T47D (cell line): ENCODE measurements around the gene GABRR1.
"Not testable (repeated sequence)": the region's sequence is repeated elsewhere in the genome, so short reads cannot be mapped to it uniquely, and the experiment has no call there.

Source experiments
- DNase-seq, 2 experiments: peaks; one replicate each; pipeline versions ENCODE4 v3.0.0 to v3.0.0-alpha.2; 2011 to 2012; ENCODE audit warnings: low read depth in 1 of 2, low spot score in 1 of 2
- JUND ChIP-seq: IDR thresholded peaks from 2 replicates; pipeline ENCODE4 v1.6.1; 2012; ENCODE audit warnings: low read depth
- in situ Hi-C: cut with HindIII; loops from 2 replicates; pipeline ENCODE4 v1.10.0; 2016; ENCODE audit warnings: low sequenced_read_pairs, low pct_unique_long_range_greater_than_20kb

Gene GABRR1

GRCh38 chr6:89145091-89145955 is 71.8 kb downstream of the GABRR1 start:
- in situ Hi-C loops = no loop called here
- no peak for DNase-seq
- no peak for TF ChIP-seq JUND

- no peak for TF ChIP-seq JUND
- in situ Hi-C loops = no loop called here
- DNase-seq = peak; percentile 10 to 39
Observed at GRCh38 chr6:89144354-89144906, 72.7 kb downstream of the GABRR1 start.

GRCh38 chr6:89140347-89141156 is 76.6 kb downstream of the GABRR1 start:
- DNase-seq = no peak
- TF ChIP-seq JUND = no peak
- in situ Hi-C loops = no loop called here

- no peak for TF ChIP-seq JUND
- no peak for DNase-seq
- in situ Hi-C loops = no loop called here
Observed at GRCh38 chr6:89139509-89140346, 77.4 kb downstream of the GABRR1 start.

GRCh38 chr6:89138173-89138572 is 79.0 kb downstream of the GABRR1 start:
- DNase-seq = no peak
- no peak for TF ChIP-seq JUND
- in situ Hi-C loops = no loop called here

- in situ Hi-C loops = no loop called here
- DNase-seq = no peak
- no peak for TF ChIP-seq JUND
Observed at GRCh38 chr6:89134723-89135122, 82.4 kb downstream of the GABRR1 start.

- no peak for DNase-seq
- TF ChIP-seq JUND = no peak
- in situ Hi-C loops = no loop called here
Observed at GRCh38 chr6:89133981-89134380, 83.2 kb downstream of the GABRR1 start.

- no peak for DNase-seq
- no peak for TF ChIP-seq JUND
- in situ Hi-C loops = no loop called here
Observed at GRCh38 chr6:89132057-89132456, 85.1 kb downstream of the GABRR1 start.

GRCh38 chr6:89131599-89131998 is 85.6 kb downstream of the GABRR1 start:
- in situ Hi-C loops = no loop called here
- TF ChIP-seq JUND = no peak
- no peak for DNase-seq

GRCh38 chr6:89128256-89128671 is 88.9 kb downstream of the GABRR1 start:
- in situ Hi-C loops, DNase-seq: not testable (repeated sequence)
